ENCODE data around the gene GPR32. TPM values are rescaled to one million over a fixed set of nuclear protein-coding genes. Genes with fewer than 3 reads are reported as not detected.

The GPR32 gene
- total and polyA plus RNA-seq, 2 of the 8 experiments (the other 6 are each of a cell fraction or from before 2014, with no cell fraction given), result not detected

GRCh38 chr19:50735869-50736268 is 34.4 kb upstream of the GPR32 start:
- Histone ChIP-seq H3K9me3 (ENCODE audit: insufficient read depth in 2 of 2, low read depth in 1 of 2, low read length in 1 of 2) (no peaks in the 10 kb centered on the region), H4K5ac (ENCODE audit: insufficient read length, low read depth, low read length) (no peak overlapping the region), H4K20me1 (replicated peaks in 1 of 2; ENCODE audit: control insufficient read depth in 1 of 2, insufficient read depth in 2 of 2, low read length in 2 of 2) (peaks cover 0 to 2% of the 10 kb centered on the region in 2 experiments), H3K79me2 (ENCODE audit: control insufficient read depth in 1 of 2, insufficient read depth in 2 of 2, low read length in 2 of 2) (no peaks in the 10 kb centered on the region), H4K91ac (replicated peaks; ENCODE audit: insufficient read length, low read length) (no peak overlapping the region), H2BK120ac (replicated peaks; ENCODE audit: low read depth, low read length) (no peak overlapping the region), H3K23me2 (ENCODE audit: low read depth, low read length) (no peaks in the 10 kb centered on the region), H3K4me2 (ENCODE audit: insufficient read depth in 1 of 2, low read depth in 2 of 2, low read length in 2 of 2) (no peak overlapping the region), H3K79me1 (ENCODE audit: low read depth, low read length) (no peaks in the 10 kb centered on the region), H3K4ac (replicated peaks; ENCODE audit: insufficient read length, low read depth, low read length) (no peak overlapping the region), H2AK5ac (ENCODE audit: low read depth, low read length) (no peak overlapping the region), H2BK20ac (ENCODE audit: low read length) (no peak overlapping the region), H3K27me3 (replicated peaks in 1 of 4; ENCODE audit: control insufficient read depth in 3 of 4, extremely low read depth in 1 of 4, insufficient read depth in 3 of 4, low read length in 3 of 4) (no peaks in the 10 kb centered on the region; a peak in 1 of 7 replicates), H2BK5ac (ENCODE audit: low read depth, low read length) (no peak overlapping the region), H3K23ac (ENCODE audit: insufficient read length) (no peak overlapping the region), H3K18ac (ENCODE audit: extremely low read depth, low read length) (no peak overlapping the region), H3K4me3 (ENCODE audit: extremely low read depth in 1 of 4, insufficient read depth in 2 of 4, low read depth in 3 of 4, low read length in 4 of 4) (no peak overlapping the region), H2BK12ac (ENCODE audit: low read depth, low read length) (no peak overlapping the region), H2BK15ac (ENCODE audit: low read length) (no peak overlapping the region), H3K4me1 (replicated peaks in 1 of 4; ENCODE audit: control insufficient read depth in 3 of 4, insufficient read depth in 4 of 4, low read length in 3 of 4) (peaks cover 0 to 4% (median 0%) of the 10 kb centered on the region in 4 experiments; a peak in 1 of 7 replicates), H4K8ac (ENCODE audit: extremely low read depth, insufficient read depth, low read length) (no peak overlapping the region), H3K27ac (ENCODE audit: low read depth, low read length) (no peak overlapping the region), H3K9ac (replicated peaks in 1 of 4; ENCODE audit: extremely low read depth in 1 of 4, low read depth in 3 of 4, low read length in 3 of 4) (no peak overlapping the region), H2AFZ (ENCODE audit: low read length) (no peak overlapping the region), H3K56ac (replicated peaks; ENCODE audit: insufficient read length, low read depth, low read length) (no peak overlapping the region), H3K36me3 (ENCODE audit: control insufficient read depth in 2 of 4, insufficient read depth in 4 of 4, low read length in 3 of 4) (no peaks in the 10 kb centered on the region), H3K14ac (ENCODE audit: insufficient read length) (no peak overlapping the region)
- no peak for DNase-seq (ENCODE audit: low read depth in 1 of 2, low spot score in 2 of 2)
- no peak for TF ChIP-seq SRF (IDR thresholded peaks at IDR 0.05; ENCODE audit: low read depth, low read length)
- no peak for TF ChIP-seq PHF8 (conservative IDR thresholded peaks at IDR 0.05; ENCODE audit: low read depth, low read length)
- TF ChIP-seq USF2 (IDR thresholded peaks at IDR 0.05; ENCODE audit: low read length), result no peak
- TF ChIP-seq GTF2F1 (IDR thresholded peaks at IDR 0.05; ENCODE audit: borderline replicate concordance, low read depth, low read length), result no peak
- TF ChIP-seq POLR2A (IDR thresholded peaks at IDR 0.05; ENCODE audit: control extremely low read depth in 1 of 2, low read depth in 2 of 2, low read length in 2 of 2), result no peak
- TF ChIP-seq JUN (IDR thresholded peaks at IDR 0.05; ENCODE audit: low read depth, low read length), result no peak
- no peak for TF ChIP-seq ZNF274 (IDR thresholded peaks at IDR 0.05; ENCODE audit: borderline replicate concordance, extremely low read depth, low read length)
- TF ChIP-seq, protein P1, sequence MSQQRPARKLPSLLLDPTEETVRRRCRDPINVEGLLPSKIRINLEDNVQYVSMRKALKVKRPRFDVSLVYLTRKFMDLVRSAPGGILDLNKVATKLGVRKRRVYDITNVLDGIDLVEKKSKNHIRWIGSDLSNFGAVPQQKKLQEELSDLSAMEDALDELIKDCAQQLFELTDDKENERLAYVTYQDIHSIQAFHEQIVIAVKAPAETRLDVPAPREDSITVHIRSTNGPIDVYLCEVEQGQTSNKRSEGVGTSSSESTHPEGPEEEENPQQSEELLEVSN (IDR thresholded peaks at IDR 0.05), result no peak
- TF ChIP-seq HDAC2 (IDR thresholded peaks at IDR 0.05; ENCODE audit: borderline replicate concordance in 1 of 2, low read depth in 2 of 2, low read length in 2 of 2), result no peak
- no peak for TF ChIP-seq EZH2 (IDR thresholded peaks at IDR 0.05; ENCODE audit: low read depth, low read length, severe bottlenecking)
- TF ChIP-seq SP1 (IDR thresholded peaks at IDR 0.05; ENCODE audit: low read depth, low read length), result no peak
- WGBS, 2 experiments (ENCODE audit: extremely low coverage in 1 of 2, insufficient coverage in 1 of 2, insufficient read length in 1 of 2, insufficient replicate concordance in 2 of 2, low coverage in 1 of 2, low lambda C conversion rate in 2 of 2, missing lambda C conversion rate in 1 of 2), result 77% methylated on average over 7 of the region's 7 CpGs; no CpG with 5 or more reads in 1 of the 2 experiments
- CTCF ChIA-PET (ENCODE audit: partially characterized antibody), result interaction anchor here (0.8 to 1.7 kb wide), 4 partner anchors 15 to 48 kb away, joined by 3 to 4 read pairs (median 4); no protein-coding TSS in a partner anchor
- POLR2A ChIA-PET (ENCODE audit: partially characterized antibody), result interaction anchor here (0.8 to 1.4 kb wide), 3 partner anchors 13 to 66 kb away, joined by 4 to 5 read pairs (median 4); partner anchors contain the start of gene CLEC11A
- FAIRE-seq, result no peak
